Right ventricle myocardium superior (tissue), 1 donor: ENCODE measurements around the gene FSCN2. TPM values are rescaled to one million over a fixed set of nuclear protein-coding genes. Genes with fewer than 3 reads are reported as not detected.

Experiments used
- ATAC-seq: fragments of 200-7000 bp; cut with Tn5 transposase; one replicate; pipeline ENCODE4 v1.9.1; 2020; ENCODE audit warnings: mild to moderate bottlenecking; ENCODE audit not compliant: poor library complexity
- DNase-seq: peaks from one replicate; pipeline ENCODE4 v3.0.0-alpha.2; 2020
- intact Hi-C: fragments of 100-400 bp; cut with DNase I; formaldehyde crosslinking; loops from one replicate; pipeline ENCODE4 v1.11.2; 2022
- total RNA-seq: library from RNA; stranded (reverse); fragmentation: NEBNext Ultra II Directional; extraction: Animal tissue kit (Norgen Biotek cat#: 25700); gene quantifications from one replicate; pipeline ENCODE4 v1.2.1, GENCODE V29; 2021
- donor health status: DM: no; HTN: yes; CAD: no; lungs with severe emphysema.

The FSCN2 gene
- total RNA-seq, 1 donor from 2014 or later: 0.19 TPM

DNA sequence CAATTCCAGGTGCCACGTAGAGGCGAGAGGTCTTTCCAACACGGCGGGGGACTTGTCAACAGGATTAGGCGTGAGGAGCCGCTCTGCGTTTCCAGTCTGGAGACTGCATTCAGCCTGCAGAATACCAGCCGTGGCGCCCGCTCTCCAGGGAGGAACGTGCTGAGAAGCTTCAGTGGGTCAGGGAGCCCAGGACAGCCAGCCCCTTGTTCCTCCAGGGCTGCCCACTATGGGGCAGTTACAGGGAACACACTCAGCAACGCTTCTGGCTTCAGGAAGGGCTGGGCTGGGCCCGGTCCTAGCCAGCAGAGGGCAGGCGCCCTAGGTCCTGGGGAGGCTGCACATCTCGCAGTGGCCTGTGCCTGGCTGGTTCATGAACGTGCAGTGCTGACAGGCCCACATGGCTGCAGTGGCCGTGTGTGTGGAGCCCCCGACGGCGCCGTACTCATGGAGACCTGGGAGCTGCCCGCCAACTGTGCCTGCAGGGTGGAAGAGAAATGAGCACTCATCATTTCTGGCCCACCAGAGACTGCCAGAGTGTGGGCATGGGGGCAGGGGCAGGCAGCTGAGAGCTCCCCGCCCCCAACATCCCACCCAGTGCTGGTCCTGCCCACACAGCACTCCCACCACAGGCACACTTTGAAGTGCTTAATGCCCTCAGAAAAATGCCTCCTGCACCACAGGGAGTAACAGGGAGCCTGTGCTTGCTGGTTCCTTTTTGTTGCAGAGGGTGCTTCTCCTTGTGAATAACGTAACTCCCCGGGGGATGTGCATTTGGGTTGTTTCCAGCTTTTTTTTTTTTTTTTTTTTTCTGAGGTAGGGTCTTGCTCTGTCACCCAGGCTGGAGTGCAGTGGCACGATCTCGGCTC is 31.0 kb downstream of the FSCN2 start:
- DNase-seq: peak; percentile 69
- ATAC-seq: peak; percentile 62
- intact Hi-C loops: no loop called here

- ATAC-seq (no peak), DNase-seq (no peak)
- intact Hi-C loops: no loop called here
These were observed 33.3 kb downstream of the FSCN2 start for GRCh38 chr17:81561494-81561885.

GRCh38 chr17:81563861-81564586 is 35.8 kb downstream of the FSCN2 start:
- intact Hi-C loops: no loop called here
- ATAC-seq: no peak
- no peak for DNase-seq

DNA sequence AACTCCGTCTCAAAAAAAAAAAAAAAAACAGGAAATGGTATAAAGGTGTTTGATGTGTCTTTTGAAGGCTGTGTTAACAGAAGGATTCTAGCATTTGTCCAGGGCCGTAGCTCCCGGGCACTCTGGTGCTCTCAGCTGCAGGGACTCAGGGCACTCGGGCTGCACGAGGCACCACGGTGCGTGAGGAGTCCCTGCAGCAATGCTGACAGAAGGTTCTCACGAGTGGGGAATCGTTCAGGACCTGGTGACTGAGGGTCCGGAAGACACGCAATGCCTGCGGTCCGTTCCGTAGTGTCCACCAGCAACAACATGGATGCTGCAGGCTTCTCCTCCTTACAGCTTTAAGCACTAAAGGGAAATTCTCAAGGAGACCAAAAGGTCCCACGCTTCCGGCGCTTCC is 36.6 kb downstream of the FSCN2 start:
- no peak for DNase-seq

GRCh38 chr17:81565231-81565630 is 37.1 kb downstream of the FSCN2 start:
- no peak for DNase-seq
- intact Hi-C loops: no loop called here
- ATAC-seq: no peak

More for the DNA sequence above, 36.6 kb downstream of the FSCN2 start:
- intact Hi-C loops: no loop called here
- ATAC-seq: no peak

DNA sequence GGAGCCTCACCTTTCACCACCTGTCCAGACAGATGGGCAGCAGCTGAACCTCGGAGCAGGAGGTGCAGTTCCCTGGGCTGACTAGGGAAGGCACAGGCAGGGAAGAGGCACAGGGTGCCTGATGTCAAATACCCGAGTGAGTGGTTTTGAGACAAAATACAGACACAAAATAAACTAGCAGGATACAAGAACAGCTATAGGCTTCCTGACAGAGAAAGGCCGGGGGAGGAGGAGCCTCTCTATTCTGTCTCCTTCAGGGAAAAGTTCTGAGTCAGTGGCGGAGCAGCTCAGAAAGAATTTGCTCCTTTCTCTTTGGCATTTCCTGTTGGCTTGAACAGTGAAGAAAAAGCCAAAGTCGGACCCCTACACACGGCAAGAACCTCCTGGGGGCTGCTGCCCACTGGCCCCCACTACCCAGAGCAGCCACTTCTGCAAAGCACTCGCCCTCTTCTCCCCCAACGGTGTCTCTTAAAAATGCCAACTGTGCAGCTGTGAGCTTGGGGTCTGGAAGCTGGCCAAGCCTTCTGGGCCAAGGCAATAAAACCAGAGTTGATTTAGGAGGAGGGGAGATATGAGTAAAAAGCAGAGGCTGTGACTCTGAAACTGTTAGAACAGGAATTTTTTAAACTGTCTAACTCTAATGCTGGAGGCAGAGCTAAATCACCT is 38.4 kb downstream of the FSCN2 start:
- intact Hi-C loops: no loop called here
- peak; percentile 81 for DNase-seq
- ATAC-seq: peak; percentile 74

DNA sequence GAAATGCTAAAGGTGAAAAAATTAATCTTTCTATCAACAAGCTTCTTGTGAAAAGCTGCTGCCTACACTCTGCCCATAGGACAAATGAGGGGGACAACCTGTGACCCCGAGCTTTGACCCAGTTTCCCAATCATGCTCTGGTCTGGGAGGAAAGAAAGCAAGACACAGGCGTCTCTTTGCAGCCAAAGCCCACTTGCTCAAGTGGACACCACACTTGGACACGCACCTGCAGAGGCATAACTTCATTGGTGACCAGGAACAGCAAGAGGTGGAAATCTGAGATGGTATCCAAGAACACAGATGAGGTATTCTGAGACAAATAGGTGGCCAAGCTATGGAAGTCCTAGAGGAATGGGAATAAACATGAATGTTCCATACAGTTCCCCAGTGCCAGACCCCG is 39.0 kb downstream of the FSCN2 start:
- no peak for ATAC-seq

GRCh38 chr17:81568416-81568815 is 40.2 kb downstream of the FSCN2 start:
- DNase-seq (no peak), ATAC-seq (no peak)
- intact Hi-C loops: no loop called here

More for the DNA sequence above, 39.0 kb downstream of the FSCN2 start:
- intact Hi-C loops: no loop called here
- no peak for DNase-seq

DNA sequence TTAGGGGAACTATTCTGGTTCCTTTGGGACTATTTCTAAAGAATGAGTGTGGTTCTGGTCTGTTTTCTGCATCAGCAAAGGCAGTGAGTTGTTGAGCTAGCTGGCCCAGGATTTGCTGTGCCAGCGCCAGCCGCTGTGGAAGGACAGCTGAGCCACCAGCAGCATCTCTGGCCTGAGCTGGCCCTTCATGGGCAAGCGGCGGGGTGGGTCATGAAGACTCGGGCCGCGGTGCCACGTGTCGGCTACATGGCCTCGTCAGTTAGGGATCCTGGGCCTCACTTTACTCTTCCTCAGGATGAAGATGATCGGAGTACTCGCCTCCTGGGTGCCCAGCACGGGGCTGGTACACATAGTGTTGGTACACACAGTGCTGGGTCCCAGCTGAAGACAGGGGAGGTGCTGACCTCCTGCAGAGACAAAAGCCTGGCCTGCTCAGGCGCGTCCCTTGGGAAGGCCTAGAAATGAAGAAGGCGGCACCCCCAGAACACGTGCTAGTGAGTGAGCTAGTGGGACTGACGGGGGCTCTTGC is 41.9 kb downstream of the FSCN2 start:
- ATAC-seq: no peak
- intact Hi-C loops: no loop called here
- DNase-seq: no peak

GRCh38 chr17:81570964-81571363 is 42.8 kb downstream of the FSCN2 start:
- intact Hi-C loops: no loop called here
- ATAC-seq: no peak
- DNase-seq: no peak

- DNase-seq: no peak
- ATAC-seq: no peak
These were observed 44.5 kb downstream of the FSCN2 start for GRCh38 chr17:81572563-81573168.

DNA sequence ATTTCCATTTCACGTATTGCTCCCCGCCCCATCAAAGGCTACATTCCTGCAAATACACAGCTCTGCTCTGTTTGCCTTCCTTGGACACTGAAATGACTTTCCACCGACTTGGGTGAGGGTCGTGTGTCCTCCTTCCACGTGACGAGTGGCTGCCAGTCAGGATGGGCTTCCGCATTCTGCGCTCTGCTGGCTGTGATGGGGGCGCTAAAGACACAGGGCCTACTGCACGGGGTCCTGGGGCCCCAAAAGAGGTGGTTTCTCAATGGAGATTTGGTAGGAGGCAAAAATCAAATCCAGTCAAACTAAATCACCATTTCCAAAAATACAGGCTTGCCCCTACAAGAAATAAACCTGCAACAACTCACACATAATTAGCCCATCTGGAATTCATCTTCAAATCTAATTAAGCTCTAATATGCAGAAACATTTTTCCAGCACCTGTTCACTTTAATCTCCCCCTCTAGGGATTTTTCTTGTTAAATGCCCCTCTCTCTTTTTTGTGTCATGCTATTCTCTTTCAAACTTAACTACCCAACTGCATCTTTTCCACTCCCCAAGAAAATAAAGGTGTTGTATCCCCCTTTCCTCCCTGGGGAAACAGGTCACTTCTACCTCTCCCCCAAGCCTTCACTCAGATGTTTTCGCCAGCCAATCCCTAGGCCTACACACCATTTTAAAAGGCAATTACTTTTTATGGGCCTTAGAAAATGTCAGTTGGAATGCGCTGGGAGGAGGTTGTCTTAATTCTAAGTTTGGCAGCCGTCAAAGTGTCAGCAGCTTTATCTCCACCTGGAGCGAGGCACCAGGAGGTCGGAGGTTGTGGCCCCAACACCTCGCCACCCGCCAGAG is 45.8 kb downstream of the FSCN2 start:
- no peak for ATAC-seq
- DNase-seq: no peak
- intact Hi-C loops: no loop called here

More at GRCh38 chr17:81572563-81573168, 44.5 kb downstream of the FSCN2 start:
- intact Hi-C loops: no loop called here

GRCh38 chr17:81574643-81574956 is 46.4 kb downstream of the FSCN2 start:
- no peak for ATAC-seq
- no peak for DNase-seq
- intact Hi-C loops: no loop called here

- DNase-seq (no peak), ATAC-seq (no peak)
- intact Hi-C loops: no loop called here
These were observed 47.7 kb downstream of the FSCN2 start for GRCh38 chr17:81575836-81576235.

GRCh38 chr17:81576621-81577277 is 48.6 kb downstream of the FSCN2 start:
- DNase-seq (no peak), ATAC-seq (no peak)
- intact Hi-C loops: no loop called here

- DNase-seq (no peak), ATAC-seq (peak; percentile 14)
- intact Hi-C loops: no loop called here
These were observed 49.3 kb downstream of the FSCN2 start for GRCh38 chr17:81577278-81578000.

DNA sequence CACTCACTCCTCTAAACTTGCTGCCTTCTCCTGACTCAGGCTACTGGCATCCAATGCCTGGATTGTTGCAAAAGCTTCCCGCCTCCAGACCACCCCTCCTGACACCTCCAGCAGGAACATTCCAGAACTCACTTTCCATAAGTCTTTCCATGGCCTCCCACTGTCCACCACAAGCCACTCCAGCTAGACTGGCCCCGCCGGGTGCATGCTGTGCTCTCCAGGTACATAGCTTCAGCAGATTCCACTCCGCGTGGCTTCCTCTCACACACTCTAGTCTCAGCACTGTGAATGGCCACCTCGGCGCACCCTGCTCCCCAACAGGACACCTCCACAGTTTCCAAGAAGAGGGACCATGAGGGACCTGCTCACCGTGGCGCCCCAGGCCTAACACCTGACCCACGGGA is 49.9 kb downstream of the FSCN2 start:
- ATAC-seq: no peak

More for the DNA sequence above, 49.9 kb downstream of the FSCN2 start:
- intact Hi-C loops: no loop called here
- DNase-seq: no peak
